ENCODE results near the gene DYRK1A.

The DYRK1A gene

GRCh38 chr21:37365517-37366481, 774 bp upstream of the DYRK1A start:
- peak; percentile 26 to 46 for DNase-seq (ENCODE audit: low read depth in 2 of 2)

DNA sequence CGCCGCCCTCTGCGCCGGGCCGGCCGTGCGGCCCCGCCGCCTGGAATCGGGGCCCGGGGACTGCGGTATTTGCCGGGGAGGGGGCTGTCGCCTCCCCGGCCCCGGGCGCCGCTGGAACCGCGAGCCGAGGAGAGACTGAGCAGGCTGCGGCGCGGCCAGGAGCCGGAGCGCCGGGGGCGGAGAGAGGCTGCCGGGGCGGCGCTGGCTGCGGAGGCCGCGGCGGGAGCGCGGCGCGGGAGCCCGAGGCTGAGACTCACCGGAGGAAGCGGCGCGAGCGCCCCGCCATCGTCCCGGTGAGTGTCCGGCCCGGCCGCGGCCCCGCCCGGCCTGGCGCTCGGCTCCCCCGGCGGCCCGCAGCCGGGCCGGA, 746 bp downstream of the DYRK1A start:
- DNase-seq (ENCODE audit: low read depth in 2 of 2): no peak

GRCh38 chr21:37367703-37368540, 1.3 kb downstream of the DYRK1A start:
- DNase-seq (ENCODE audit: low read depth in 2 of 2): peak; percentile 11 to 17

DNA sequence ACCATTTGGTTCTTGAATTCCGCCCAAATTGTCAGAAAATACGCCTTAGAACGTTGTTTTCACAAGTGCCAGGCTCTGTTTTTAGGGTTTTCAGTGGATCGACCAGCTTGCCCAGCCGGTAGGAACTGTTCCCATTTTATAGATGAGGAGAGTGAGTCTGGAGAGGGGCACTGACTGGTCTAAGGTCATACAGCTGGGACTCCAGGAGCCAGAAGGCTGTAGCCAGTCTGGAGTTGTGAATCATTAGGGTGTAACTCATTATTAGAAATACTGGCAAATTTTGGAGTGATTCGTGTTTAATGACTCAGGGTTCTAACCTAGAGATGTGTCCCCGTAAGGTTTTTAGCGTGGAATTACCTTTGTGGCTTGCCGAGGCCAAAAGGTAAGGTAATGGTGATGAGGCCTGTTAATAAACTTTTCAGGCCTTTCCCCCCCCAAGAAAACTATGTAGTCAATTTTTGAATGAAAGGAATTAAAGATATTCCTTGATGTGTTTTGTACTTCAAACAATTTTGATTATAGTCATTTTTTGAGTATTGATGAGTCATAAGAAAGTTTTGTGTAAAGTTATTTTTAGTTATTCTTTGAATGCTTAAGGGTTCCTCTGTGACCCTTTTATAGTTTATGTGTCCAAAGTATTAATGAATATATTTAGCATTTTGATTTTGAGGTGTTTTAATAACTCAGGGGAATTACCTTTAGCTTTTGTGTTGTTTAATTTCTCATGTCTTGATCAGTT, 2.1 kb downstream of the DYRK1A start:
- no peak for DNase-seq (ENCODE audit: low read depth in 2 of 2)

DNA sequence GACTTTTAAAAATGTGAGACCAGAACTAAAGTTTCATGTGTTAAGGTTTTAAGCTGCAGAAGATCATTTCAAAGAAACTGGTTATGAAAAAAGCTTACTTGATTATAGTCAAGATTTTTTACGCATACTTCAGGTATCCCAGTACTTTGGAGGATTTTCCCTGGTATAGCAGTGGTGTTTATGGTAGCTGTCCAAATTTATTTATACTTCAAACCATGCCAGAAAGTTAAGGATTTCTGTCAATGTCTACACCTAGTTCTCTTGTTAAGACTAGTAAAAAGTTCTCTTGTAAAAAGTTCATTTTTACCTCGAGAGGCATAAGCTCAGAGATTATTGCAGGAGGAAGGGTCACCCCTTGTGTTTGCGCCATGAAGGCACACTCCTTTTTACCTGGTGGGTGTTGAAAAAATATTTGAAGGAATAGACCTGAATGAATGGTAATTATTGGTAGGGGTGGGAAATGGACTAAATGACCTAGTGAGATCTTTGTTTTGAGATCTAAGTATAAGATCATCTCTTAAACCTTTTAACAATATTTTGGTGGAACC, 2.8 kb downstream of the DYRK1A start:
- no peak for DNase-seq (ENCODE audit: low read depth in 2 of 2)

GRCh38 chr21:37370152-37371040, 3.8 kb downstream of the DYRK1A start:
- no peak for DNase-seq (ENCODE audit: low read depth in 2 of 2)

DNA sequence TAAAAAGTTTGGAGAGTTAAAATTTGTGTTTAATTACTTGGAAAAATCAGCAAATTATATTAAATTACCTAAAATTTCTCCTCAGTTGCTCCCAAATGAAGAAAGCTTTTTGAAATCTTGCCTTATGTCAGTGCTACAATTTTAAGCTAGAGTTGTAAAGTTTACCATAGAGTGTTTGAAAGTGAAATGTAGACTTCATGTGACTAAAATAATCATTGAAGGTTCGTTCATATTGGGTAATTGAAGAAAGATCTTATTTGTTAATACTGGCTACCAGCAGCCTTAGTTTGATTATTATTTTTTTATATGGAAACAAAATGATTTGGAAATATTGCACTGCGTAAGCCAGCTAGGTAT, 4.4 kb downstream of the DYRK1A start:
- no peak for DNase-seq (ENCODE audit: low read depth in 2 of 2)

GRCh38 chr21:37372127-37372731, 5.7 kb downstream of the DYRK1A start:
- DNase-seq (ENCODE audit: low read depth in 2 of 2): no peak

- DNase-seq (ENCODE audit: low read depth in 2 of 2): no peak
Measured at GRCh38 chr21:37372951-37373350, 6.4 kb downstream of the DYRK1A start.

DNA sequence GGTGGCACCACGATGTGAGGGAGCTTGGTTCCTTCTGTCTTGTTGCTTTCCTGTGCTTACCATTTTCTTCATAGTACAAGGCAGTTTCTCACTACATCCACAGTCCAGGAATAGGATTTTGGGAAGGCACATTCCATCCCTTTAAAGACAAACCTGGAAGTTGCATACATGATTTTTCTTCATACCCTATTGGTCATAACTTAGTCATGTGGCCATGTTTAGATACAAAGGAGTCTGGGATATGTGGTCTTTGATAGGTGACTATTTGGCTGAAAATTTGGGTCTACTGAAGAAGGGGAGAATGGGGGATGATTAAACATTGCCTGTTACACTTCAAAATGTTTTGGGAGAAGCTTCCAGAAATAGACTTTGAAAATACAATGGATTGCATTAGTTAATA, 7.0 kb downstream of the DYRK1A start:
- no peak for DNase-seq (ENCODE audit: low read depth in 2 of 2)

- DNase-seq (ENCODE audit: low read depth in 2 of 2): no peak
Measured at GRCh38 chr21:37374027-37374426, 7.5 kb downstream of the DYRK1A start.

GRCh38 chr21:37375866-37376574, 9.4 kb downstream of the DYRK1A start:
- DNase-seq (ENCODE audit: low read depth in 2 of 2): no peak

DNA sequence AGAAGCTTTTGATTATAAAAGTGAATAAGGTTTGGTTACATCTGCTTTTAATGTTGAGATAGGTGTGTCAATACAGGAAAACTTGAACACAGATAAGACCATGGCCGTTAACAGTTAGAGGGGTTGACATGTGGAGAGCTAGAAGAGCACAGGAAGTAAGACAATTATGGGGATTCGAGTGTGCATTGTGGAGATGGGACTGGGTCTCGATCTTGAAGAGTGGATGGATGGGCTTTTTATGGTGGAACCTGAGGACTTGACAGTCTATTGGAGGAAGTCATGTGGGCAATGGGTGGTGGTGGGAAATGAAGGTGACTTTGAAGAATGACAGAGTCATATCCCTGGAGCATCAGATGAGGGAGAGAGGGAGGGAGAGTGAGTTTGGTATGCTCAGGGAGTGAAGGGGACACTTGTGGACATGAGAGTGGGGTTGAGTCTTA, 12.1 kb downstream of the DYRK1A start:
- no peak for DNase-seq (ENCODE audit: low read depth in 2 of 2)

GRCh38 chr21:37380349-37381323, 14.1 kb downstream of the DYRK1A start:
- DNase-seq (ENCODE audit: low read depth in 2 of 2): no peak

- DNase-seq (ENCODE audit: low read depth in 2 of 2): no peak
Measured at GRCh38 chr21:37381883-37382585, 15.5 kb downstream of the DYRK1A start.

DNA sequence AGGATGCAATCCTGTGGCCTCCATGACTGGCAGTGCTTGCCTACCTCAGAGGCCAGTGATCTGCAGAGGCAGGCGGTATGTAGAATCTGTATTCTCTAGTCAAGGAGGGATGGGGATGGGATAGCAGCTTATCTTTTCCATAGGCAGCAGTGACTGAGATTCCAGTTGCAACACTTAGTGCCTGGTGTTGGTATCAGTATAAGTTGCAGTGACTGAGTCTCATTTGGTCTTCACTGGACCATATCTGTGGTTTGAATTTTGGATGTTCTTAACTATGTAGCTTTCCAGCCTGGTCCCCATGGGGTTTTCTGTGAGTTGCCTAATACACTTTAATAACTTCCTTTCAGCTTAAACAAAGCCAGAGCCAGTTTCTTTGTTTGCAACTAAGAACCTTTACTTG, 16.5 kb downstream of the DYRK1A start:
- no peak for DNase-seq (ENCODE audit: low read depth in 2 of 2)

GRCh38 chr21:37383784-37384311, 17.3 kb downstream of the DYRK1A start:
- no peak for DNase-seq (ENCODE audit: low read depth in 2 of 2)

DNA sequence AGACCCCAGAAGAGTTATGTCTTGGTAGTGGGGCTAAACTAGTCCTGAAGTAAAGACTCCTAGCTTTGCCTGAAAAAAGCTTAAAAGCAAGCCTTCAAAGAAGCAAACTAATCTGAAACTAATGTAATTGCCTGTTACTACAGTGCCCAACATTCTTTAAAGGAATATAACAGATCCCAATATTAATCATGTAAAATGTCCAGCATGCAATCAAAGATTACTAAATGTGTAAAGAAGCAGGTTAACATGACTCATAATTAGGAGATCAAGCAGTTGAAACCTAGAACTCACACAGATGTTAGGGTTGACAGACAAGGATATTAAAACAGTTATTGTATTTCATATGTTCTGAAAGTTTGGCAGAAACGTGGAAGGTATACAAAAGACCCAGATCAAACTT, 17.8 kb downstream of the DYRK1A start:
- DNase-seq (ENCODE audit: low read depth in 2 of 2): no peak

Measured in stimulated activated CD4-positive, alpha-beta T cell treated with anti-CD3 and anti-CD28 coated beads, Interleukin-15, amount 100 ng/mL, for 48 hours (primary cell).